GM18951 (cell line): Measurements from ENCODE around the gene ZNF525.
"Not testable (repeated sequence)": the region's sequence is repeated elsewhere in the genome, so short reads cannot be mapped to it uniquely, and the experiment has no call there.

ENCODE experiments used
- POLR2A ChIP-seq: IDR thresholded peaks from 4 replicates; pipeline ENCODE4 v1.6.1; 2011; ENCODE audit warnings: mild to moderate bottlenecking; ENCODE audit not compliant: insufficient read length, insufficient read depth; ENCODE audit errors: extremely low read depth
- in situ Hi-C: fragments of 300-500 bp; cut with MboI; formaldehyde crosslinking; loops from one replicate; pipeline ENCODE4 v1.12.0; 2022; ENCODE audit warnings: low sequenced_read_pairs, mixed read lengths, inconsistent platforms; ENCODE audit not compliant: unreplicated experiment

ZNF525 gene

GRCh38 chr19:53365134-53365898 lies at the start of gene ZNF525:
Gene ZNF525, plus strand, starts transcription at chr19:53365705. Its CDS starts 6,577 bp downstream, at chr19:53372282.
- peak; percentile 84 for TF ChIP-seq POLR2A

GRCh38 chr19:53328967-53329366 lies 36.5 kb upstream of the ZNF525 start:
- no peak for TF ChIP-seq POLR2A
- in situ Hi-C loops, result no loop called here

More at GRCh38 chr19:53365134-53365898, at the start of gene ZNF525:
- in situ Hi-C loops, result no loop called here

GRCh38 chr19:53332484-53332883 lies 33.0 kb upstream of the ZNF525 start:
- no peak for TF ChIP-seq POLR2A
- in situ Hi-C loops, result no loop called here

GRCh38 chr19:53333066-53333462 lies 32.4 kb upstream of the ZNF525 start:
- no peak for TF ChIP-seq POLR2A
- in situ Hi-C loops, result no loop called here

- in situ Hi-C loops, result no loop called here
- TF ChIP-seq POLR2A, result peak; percentile 81
Observed at GRCh38 chr19:53333463-53334449, 31.7 kb upstream of the ZNF525 start, which contains the start of gene ZNF845. Gene ZNF845, plus strand, starts transcription at chr19:53333749. Its CDS starts 7,559 bp downstream, at chr19:53341308.

GRCh38 chr19:53344403-53344802 lies 21.1 kb upstream of the ZNF525 start:
- in situ Hi-C loops, result not testable (repeated sequence)

GRCh38 chr19:53355739-53356138 lies 9.8 kb upstream of the ZNF525 start:
- in situ Hi-C loops, result no loop called here
- no peak for TF ChIP-seq POLR2A

- no peak for TF ChIP-seq POLR2A
- in situ Hi-C loops, result no loop called here
Observed at GRCh38 chr19:53357821-53358581, 7.5 kb upstream of the ZNF525 start.

GRCh38 chr19:53360056-53360455 lies 5.4 kb upstream of the ZNF525 start:
- in situ Hi-C loops, result not testable (repeated sequence)

- in situ Hi-C loops, result no loop called here
- TF ChIP-seq POLR2A, result no peak
Observed at GRCh38 chr19:53365899-53366493, 491 bp downstream of the ZNF525 start.

- TF ChIP-seq POLR2A, result no peak
- in situ Hi-C loops, result no loop called here
Observed at GRCh38 chr19:53372196-53372595, 6.7 kb downstream of the ZNF525 start.

GRCh38 chr19:53374288-53374687 lies 8.8 kb downstream of the ZNF525 start:
- in situ Hi-C loops, result no loop called here
- TF ChIP-seq POLR2A, result no peak

- in situ Hi-C loops, result no loop called here
- no peak for TF ChIP-seq POLR2A
Observed at GRCh38 chr19:53374743-53375142, 9.2 kb downstream of the ZNF525 start.

GRCh38 chr19:53381376-53381775 lies 15.9 kb downstream of the ZNF525 start:
- in situ Hi-C loops, result no loop called here
- no peak for TF ChIP-seq POLR2A
